Spinal cord (tissue), 10 donors: ENCODE data around the gene PUS7. TPM values are rescaled to one million over a fixed set of nuclear protein-coding genes. Genes with fewer than 3 reads are reported as not detected.
"Not testable (repeated sequence)": the region's sequence is repeated elsewhere in the genome, so short reads cannot be mapped to it uniquely, and the experiment has no call there.

Source experiments
- DNase-seq, 6 donors: peaks; one replicate each; pipeline versions ENCODE4 v3.0.0 to v3.0.0-alpha.2; 2013 to 2015; ENCODE audit warnings: low spot score in 6 of 6, low read depth in 4 of 6
- H3K27ac ChIP-seq: one replicate; pipeline ENCODE4 v1.5.1; 2013; ENCODE audit warnings: low read depth, low read length, control low read depth
- H3K27me3 ChIP-seq: one replicate; pipeline ENCODE4 v1.6.1; 2013; ENCODE audit warnings: low read length; ENCODE audit not compliant: control insufficient read depth, insufficient read depth
- H3K36me3 ChIP-seq: one replicate; pipeline ENCODE4 v1.6.1; 2013; ENCODE audit warnings: low read length; ENCODE audit not compliant: control insufficient read depth, insufficient read depth
- H3K4me1 ChIP-seq: one replicate; pipeline ENCODE4 v1.6.1; 2013; ENCODE audit warnings: low read length; ENCODE audit not compliant: control insufficient read depth, insufficient read depth
- H3K4me3 ChIP-seq: one replicate; pipeline ENCODE4 v1.5.1; 2013; ENCODE audit warnings: low read depth, low read length, control low read depth
- H3K9me3 ChIP-seq: one replicate; pipeline ENCODE4 v1.6.1; 2013; ENCODE audit warnings: low read length; ENCODE audit not compliant: control insufficient read depth, insufficient read depth
- WGBS: methylation state at CpG from one replicate; pipeline ENCODE4 v1.1.5; 2013; ENCODE audit warnings: missing lambda C conversion rate; ENCODE audit not compliant: insufficient coverage; 5-methylcytosine and 5-hydroxymethylcytosine counted together
- polyA plus RNA-seq, 2 donors: library from polyadenylated mRNA; unstranded; fragments of 120-200 nt; gene quantifications; one replicate each; pipeline ENCODE4 v1.2.1, GENCODE V29; 2013; ENCODE audit not compliant: insufficient read length in 2 of 2
- total RNA-seq, 2 donors: library from RNA; depleted of rRNA in 1 of 2; stranded (reverse); fragments of 120-200 nt in 1 of 2; fragments of >200 nt in 1 of 2; gene quantifications; one replicate each; pipeline versions ENCODE4 v1.2.3 to v1.2.4, GENCODE V29; 2013 to 2014
- donor health status: healthy.

PUS7 gene
- total and polyA plus RNA-seq, 4 donors, result 8.0 to 15.9 (median 10.8) TPM

- DNase-seq, result no peak
- H3K36me3 ChIP-seq, result no peaks in the 10 kb centered on the region
- H3K9me3 ChIP-seq, result no peaks in the 10 kb centered on the region
- H3K27ac ChIP-seq, result no peak overlapping the region
- no CpG with 5 or more reads among the region's 1 CpG for WGBS
- no peaks in the 10 kb centered on the region for H3K4me1 ChIP-seq
- no peaks in the 10 kb centered on the region for H3K27me3 ChIP-seq
- no peak overlapping the region for H3K4me3 ChIP-seq
Measured at GRCh38 chr7:105438254-105438653, 83.8 kb downstream of the PUS7 start.

- not testable (repeated sequence) for DNase-seq, H3K4me3 ChIP-seq, H3K36me3 ChIP-seq, H3K27ac ChIP-seq, H3K4me1 ChIP-seq, H3K9me3 ChIP-seq, H3K27me3 ChIP-seq
- 89% methylated on average over 3 of the region's 6 CpGs for WGBS
Measured at GRCh38 chr7:105437356-105437755, 84.7 kb downstream of the PUS7 start.

- Histone ChIP-seq H3K36me3 (no peaks in the 10 kb centered on the region), H3K9me3 (no peaks in the 10 kb centered on the region), H3K4me3 (no peak overlapping the region), H3K4me1 (no peaks in the 10 kb centered on the region), H3K27me3 (no peaks in the 10 kb centered on the region), H3K27ac (no peak overlapping the region)
- peak in 2 of 6 donors; percentile 54 to 62 for DNase-seq
- WGBS, result no CpG with 5 or more reads among the region's 4 CpGs
Measured at GRCh38 chr7:105429746-105430612, 92.1 kb downstream of the PUS7 start.

GRCh38 chr7:105426606-105427146 lies 95.4 kb downstream of the PUS7 start:
- no peak overlapping the region for H3K27ac ChIP-seq

GRCh38 chr7:105423987-105424386 lies 98.1 kb downstream of the PUS7 start:
- DNase-seq, result no peak
- Histone ChIP-seq H3K4me1 (no peaks in the 10 kb centered on the region), H3K36me3 (no peaks in the 10 kb centered on the region), H3K4me3 (no peak overlapping the region), H3K27me3 (no peaks in the 10 kb centered on the region), H3K9me3 (no peaks in the 10 kb centered on the region), H3K27ac (no peak overlapping the region)
- WGBS, result 100% methylated on average over 2 of the region's 2 CpGs

More at GRCh38 chr7:105426606-105427146, 95.4 kb downstream of the PUS7 start:
- DNase-seq, result no peak
- H3K4me1 ChIP-seq, result no peaks in the 10 kb centered on the region
- H3K27me3 ChIP-seq, result no peaks in the 10 kb centered on the region
- no peak overlapping the region for H3K4me3 ChIP-seq
- no peaks in the 10 kb centered on the region for H3K9me3 ChIP-seq
- WGBS, result no CpG with 5 or more reads among the region's 2 CpGs
- H3K36me3 ChIP-seq, result no peaks in the 10 kb centered on the region

GRCh38 chr7:105413887-105414437 lies 108.1 kb downstream of the PUS7 start:
- Histone ChIP-seq H3K4me1 (no peaks in the 10 kb centered on the region), H3K27ac (no peak overlapping the region), H3K9me3 (no peaks in the 10 kb centered on the region), H3K4me3 (no peak overlapping the region), H3K27me3 (no peaks in the 10 kb centered on the region), H3K36me3 (no peaks in the 10 kb centered on the region)
- DNase-seq, result no peak
- whole genome bisulfite sequencing, result 75% methylated on average over 2 of the region's 8 CpGs

GRCh38 chr7:105410774-105411173 lies 111.3 kb downstream of the PUS7 start:
- not testable (repeated sequence) for H3K27me3 ChIP-seq, DNase-seq, H3K36me3 ChIP-seq, H3K27ac ChIP-seq, H3K4me3 ChIP-seq, H3K9me3 ChIP-seq, H3K4me1 ChIP-seq
- no CpG with 5 or more reads among the region's 36 CpGs for WGBS

DNA sequence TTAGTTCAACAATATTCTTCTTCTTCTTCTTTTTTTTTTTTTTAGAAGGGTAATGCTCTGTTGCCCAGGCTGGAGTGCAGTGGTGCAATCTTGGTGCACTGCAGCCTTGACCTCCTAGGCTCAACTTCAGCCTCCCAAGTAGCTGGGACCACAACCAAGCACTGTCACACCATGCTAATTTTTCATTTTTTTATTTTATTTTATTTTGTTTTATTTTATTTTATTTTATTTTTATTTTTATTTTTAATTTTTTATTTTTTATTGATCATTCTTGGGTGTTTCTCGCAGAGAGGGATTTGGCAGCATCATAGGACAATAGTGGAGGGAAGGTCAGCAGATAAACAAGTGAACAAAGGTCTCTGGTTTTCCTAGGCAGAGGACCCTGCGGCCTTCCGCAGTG lies 112.3 kb downstream of the PUS7 start:
- H3K9me3 ChIP-seq, H3K36me3 ChIP-seq, H3K27ac ChIP-seq, H3K27me3 ChIP-seq, DNase-seq, H3K4me3 ChIP-seq, H3K4me1 ChIP-seq: not testable (repeated sequence)
- no CpG with 5 or more reads among the region's 3 CpGs for WGBS

DNA sequence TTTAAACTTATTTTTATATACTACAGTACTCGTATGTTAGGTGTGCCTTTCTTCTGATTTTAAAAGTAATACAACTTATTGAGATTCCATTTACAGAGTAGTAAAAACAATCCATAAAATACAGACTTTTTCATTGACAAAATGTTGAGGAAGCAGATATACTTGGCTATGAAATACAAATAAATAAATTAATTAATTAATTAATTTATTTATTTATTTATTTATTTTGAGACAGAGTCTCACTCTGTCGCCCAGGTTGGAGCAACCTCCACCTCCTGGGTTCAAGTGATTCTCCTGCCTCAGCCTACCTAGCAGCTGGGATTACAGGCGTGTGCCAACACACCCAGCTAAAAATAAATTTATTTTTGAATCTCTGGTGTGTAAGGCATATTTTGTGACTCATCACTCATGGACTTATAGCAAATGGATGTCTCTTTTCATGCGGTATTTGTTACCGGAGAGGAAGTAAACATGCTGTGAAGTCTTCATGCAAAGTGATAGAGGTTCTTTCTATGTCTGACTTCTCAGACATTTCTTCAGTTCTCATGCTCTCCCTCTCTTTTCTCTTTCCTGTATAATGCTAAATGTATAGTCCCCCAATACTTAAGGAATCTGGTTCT lies 113.2 kb downstream of the PUS7 start:
- H3K9me3 ChIP-seq, result no peaks in the 10 kb centered on the region
- H3K4me1 ChIP-seq, result no peaks in the 10 kb centered on the region
- no peak for DNase-seq
- no CpG with 5 or more reads among the region's 5 CpGs for WGBS
- no peak overlapping the region for H3K27ac ChIP-seq
- H3K4me3 ChIP-seq, result no peak overlapping the region
- no peaks in the 10 kb centered on the region for H3K27me3 ChIP-seq
- no peaks in the 10 kb centered on the region for H3K36me3 ChIP-seq
